A673 (cell line): Measurements from ENCODE around the gene ASB13.
"Not testable (repeated sequence)": the region's sequence is repeated elsewhere in the genome, so short reads cannot be mapped to it uniquely, and the experiment has no call there.

ENCODE experiments used
- EZH2 ChIP-seq: fragments of 200-600 bp; sonication (generic); IDR thresholded peaks from 2 replicates; pipeline ENCODE4 v1.6.1; 2017; ENCODE audit warnings: borderline replicate concordance, low read depth, mild to moderate bottlenecking, mixed read lengths, antibody characterized with exemption, low read length; ENCODE audit not compliant: poor library complexity, severe bottlenecking
- TF ChIP-seq, protein P1 (sequence below): fragments of 300-800, 200-600 bp; sonication (generic); conservative IDR thresholded peaks from 2 replicates; pipeline ENCODE4 v1.5.1; 2017; ENCODE audit warnings: low read depth, mild to moderate bottlenecking, antibody characterized with exemption, low read length, moderate library complexity, mixed read lengths

DNA sequence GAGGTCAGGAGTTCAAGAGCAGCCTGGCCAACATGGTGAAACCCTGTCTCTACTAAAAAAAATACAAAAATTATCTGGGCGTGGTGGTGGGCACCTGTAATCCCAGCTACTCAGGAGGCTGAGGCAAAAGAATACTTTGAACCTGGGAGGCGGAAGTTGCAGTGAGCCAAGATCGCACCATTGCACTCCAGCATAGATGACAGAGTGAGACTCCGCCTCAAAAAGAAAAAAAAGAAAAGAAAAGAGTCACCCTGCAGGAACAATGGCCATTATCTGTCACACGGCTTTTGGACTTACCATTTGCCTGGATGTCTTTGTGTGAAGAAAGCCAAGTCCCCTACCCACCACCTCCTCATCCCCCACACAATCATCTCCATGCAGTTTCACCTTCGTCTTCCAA lies 73.0 kb downstream of the ASB13 start:
- TF ChIP-seq, protein P1, sequence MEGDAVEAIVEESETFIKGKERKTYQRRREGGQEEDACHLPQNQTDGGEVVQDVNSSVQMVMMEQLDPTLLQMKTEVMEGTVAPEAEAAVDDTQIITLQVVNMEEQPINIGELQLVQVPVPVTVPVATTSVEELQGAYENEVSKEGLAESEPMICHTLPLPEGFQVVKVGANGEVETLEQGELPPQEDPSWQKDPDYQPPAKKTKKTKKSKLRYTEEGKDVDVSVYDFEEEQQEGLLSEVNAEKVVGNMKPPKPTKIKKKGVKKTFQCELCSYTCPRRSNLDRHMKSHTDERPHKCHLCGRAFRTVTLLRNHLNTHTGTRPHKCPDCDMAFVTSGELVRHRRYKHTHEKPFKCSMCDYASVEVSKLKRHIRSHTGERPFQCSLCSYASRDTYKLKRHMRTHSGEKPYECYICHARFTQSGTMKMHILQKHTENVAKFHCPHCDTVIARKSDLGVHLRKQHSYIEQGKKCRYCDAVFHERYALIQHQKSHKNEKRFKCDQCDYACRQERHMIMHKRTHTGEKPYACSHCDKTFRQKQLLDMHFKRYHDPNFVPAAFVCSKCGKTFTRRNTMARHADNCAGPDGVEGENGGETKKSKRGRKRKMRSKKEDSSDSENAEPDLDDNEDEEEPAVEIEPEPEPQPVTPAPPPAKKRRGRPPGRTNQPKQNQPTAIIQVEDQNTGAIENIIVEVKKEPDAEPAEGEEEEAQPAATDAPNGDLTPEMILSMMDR: not testable (repeated sequence)
- TF ChIP-seq EZH2: not testable (repeated sequence)
